Breast epithelium (tissue), 4 donors: ENCODE data around the gene SYNDIG1. TPM values are rescaled to one million over a fixed set of nuclear protein-coding genes. Genes with fewer than 3 reads are reported as not detected.
A peak's percentile ranks its signal among the peaks of the same experiment; 100 is the strongest.

ENCODE experiments used
- DNase-seq, 2 donors: peaks; one replicate each; pipeline ENCODE4 v3.0.0-alpha.2; 2019; ENCODE audit warnings: low spot score in 2 of 2
- H3K27ac ChIP-seq, 2 donors: fragments of 200-600 bp; sonication (generic) in 1 of 2; one replicate each; pipeline ENCODE4 v1.5.1; 2016 to 2019; ENCODE audit warnings: mild to moderate bottlenecking in 1 of 2
- H3K27me3 ChIP-seq, 2 donors: fragments of 200-600 bp; sonication (generic) in 1 of 2; one replicate each; pipeline versions ENCODE4 v1.5.1 to v1.6.0; 2017 to 2019; ENCODE audit warnings: control low read depth in 1 of 2, mild to moderate bottlenecking in 1 of 2
- H3K36me3 ChIP-seq: fragments of 200-600 bp; one replicate; pipeline ENCODE4 v1.5.1; 2019
- H3K4me1 ChIP-seq, 2 donors: fragments of 200-600 bp; sonication (generic); one replicate each; pipeline ENCODE4 v1.5.1; 2016 to 2019; ENCODE audit warnings: control low read depth in 1 of 2
- H3K4me3 ChIP-seq, 3 donors: fragments of 200-600 bp; sonication (generic); 1 replicate in 2 of 3; 2 replicates in 1 of 3; pipeline ENCODE4 v1.5.1; 2016 to 2019; ENCODE audit warnings: mild to moderate bottlenecking in 3 of 3, moderate library complexity in 2 of 3
- H3K9me3 ChIP-seq, 2 donors: fragments of 200-600 bp; sonication (generic) in 1 of 2; one replicate each; pipeline ENCODE4 v1.5.1; 2016 to 2019; ENCODE audit warnings: control low read depth in 1 of 2
- POLR2A ChIP-seq: fragments of 450-650 bp; IDR thresholded peaks from one replicate; pipeline ENCODE4 v1.6.1; 2016; ENCODE audit warnings: antibody characterized with exemption, mild to moderate bottlenecking, moderate library complexity
- POLR2AphosphoS5 ChIP-seq, 3 donors: sonication (generic); formaldehyde crosslinking; IDR thresholded peaks; one replicate each; pipeline ENCODE4 v1.6.1; 2017; ENCODE audit warnings: antibody characterized with exemption in 3 of 3
- intact Hi-C: fragments of 100-400 bp; cut with DNase I; formaldehyde crosslinking; loops from one replicate; pipeline ENCODE4 v1.15.1; 2023; ENCODE audit warnings: low total_unique reads
- total RNA-seq, 3 donors: library from RNA; depleted of rRNA; stranded (reverse); fragments of >200 nt; gene quantifications; one replicate each; pipeline ENCODE4 v1.1.0, GENCODE V29; 2016
- TF ChIP-seq, protein P1 (sequence below), 3 donors: fragments of 450-650 bp; IDR thresholded peaks; one replicate each; pipeline ENCODE4 v1.5.1; 2016 to 2017; ENCODE audit warnings: antibody characterized with exemption in 3 of 3, mild to moderate bottlenecking in 3 of 3, moderate library complexity in 3 of 3

SYNDIG1 gene
- total RNA-seq, 3 donors from 2014 or later, result under 0.01 to 0.48 (median 0.15) TPM

DNA sequence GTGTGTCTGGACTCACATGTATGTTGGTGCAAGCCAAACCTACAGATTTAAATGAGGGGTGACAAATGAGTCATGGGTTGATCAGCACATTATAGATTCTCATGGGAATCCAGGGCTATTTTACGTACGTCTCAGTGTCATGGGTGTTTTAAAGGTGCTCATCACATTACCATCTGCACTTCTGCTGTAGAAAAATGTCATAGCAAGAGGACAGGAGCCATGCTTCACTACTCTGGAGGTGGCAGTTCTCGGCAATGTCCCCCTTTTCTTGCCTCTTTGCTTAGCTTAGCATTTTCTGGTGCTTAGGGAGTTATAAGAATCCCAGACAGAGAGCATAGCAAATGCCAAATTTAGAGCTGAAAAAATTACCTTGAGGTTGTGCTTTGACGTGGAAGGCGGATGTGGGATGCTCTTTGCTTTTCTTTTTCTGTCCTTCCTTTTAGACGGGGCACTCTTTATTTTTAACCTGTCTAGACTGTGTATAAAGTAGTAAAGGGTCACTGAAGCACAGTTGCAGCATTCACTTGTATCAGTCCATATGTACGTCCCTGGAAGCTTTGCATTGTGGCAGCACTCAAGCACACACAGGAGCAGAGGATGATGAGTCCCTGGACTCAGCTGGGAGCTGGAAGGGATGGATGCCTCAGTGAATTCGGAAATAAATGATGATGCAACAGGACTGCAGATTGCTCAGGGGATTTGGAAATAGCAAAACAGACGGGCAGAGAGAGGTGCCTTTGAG is 139.7 kb downstream of the SYNDIG1 start:
- H3K27ac ChIP-seq, result no peak overlapping the region
- H3K36me3 ChIP-seq, result no peaks in the 10 kb centered on the region
- no peaks in the 10 kb centered on the region for H3K4me1 ChIP-seq
- no peak overlapping the region for H3K4me3 ChIP-seq
- H3K9me3 ChIP-seq, result no peaks in the 10 kb centered on the region
- TF ChIP-seq, protein P1, sequence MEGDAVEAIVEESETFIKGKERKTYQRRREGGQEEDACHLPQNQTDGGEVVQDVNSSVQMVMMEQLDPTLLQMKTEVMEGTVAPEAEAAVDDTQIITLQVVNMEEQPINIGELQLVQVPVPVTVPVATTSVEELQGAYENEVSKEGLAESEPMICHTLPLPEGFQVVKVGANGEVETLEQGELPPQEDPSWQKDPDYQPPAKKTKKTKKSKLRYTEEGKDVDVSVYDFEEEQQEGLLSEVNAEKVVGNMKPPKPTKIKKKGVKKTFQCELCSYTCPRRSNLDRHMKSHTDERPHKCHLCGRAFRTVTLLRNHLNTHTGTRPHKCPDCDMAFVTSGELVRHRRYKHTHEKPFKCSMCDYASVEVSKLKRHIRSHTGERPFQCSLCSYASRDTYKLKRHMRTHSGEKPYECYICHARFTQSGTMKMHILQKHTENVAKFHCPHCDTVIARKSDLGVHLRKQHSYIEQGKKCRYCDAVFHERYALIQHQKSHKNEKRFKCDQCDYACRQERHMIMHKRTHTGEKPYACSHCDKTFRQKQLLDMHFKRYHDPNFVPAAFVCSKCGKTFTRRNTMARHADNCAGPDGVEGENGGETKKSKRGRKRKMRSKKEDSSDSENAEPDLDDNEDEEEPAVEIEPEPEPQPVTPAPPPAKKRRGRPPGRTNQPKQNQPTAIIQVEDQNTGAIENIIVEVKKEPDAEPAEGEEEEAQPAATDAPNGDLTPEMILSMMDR (IDR thresholded peaks at IDR 0.05), result no peak
- TF ChIP-seq POLR2AphosphoS5 (IDR thresholded peaks at IDR 0.05) (no peak), POLR2A (no peak)
- intact Hi-C loops, result no loop called here
- DNase-seq, result no peak
- H3K27me3 ChIP-seq, result peaks cover 0 to 9% of the 10 kb centered on the region in 2 donors

DNA sequence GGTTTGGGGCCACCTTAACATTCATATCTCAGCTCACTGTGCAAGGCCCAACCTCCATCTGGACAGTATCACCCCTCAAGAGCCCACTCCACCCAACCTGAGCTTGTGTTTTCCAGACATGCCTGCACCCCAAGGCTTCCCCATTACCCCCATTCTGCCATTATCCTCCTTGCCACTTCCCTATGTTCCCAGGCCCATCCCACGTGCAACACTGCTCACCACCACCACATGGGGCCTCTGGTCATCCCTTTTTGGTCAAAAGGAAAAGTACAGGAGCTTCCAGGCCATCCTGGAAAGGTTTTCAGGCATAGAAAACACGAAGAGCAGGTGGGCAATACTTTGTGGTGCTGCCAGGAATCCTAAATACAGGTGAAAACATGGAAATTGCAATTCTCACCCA is 140.3 kb downstream of the SYNDIG1 start:
- no peak for DNase-seq
- Histone ChIP-seq H3K4me1 (no peaks in the 10 kb centered on the region), H3K9me3 (no peaks in the 10 kb centered on the region), H3K4me3 (no peak overlapping the region), H3K36me3 (no peaks in the 10 kb centered on the region), H3K27me3 (peaks cover 0 to 9% of the 10 kb centered on the region in 2 donors), H3K27ac (no peak overlapping the region)
- intact Hi-C loops, result no loop called here
- TF ChIP-seq POLR2AphosphoS5 (IDR thresholded peaks at IDR 0.05), result no peak
- TF ChIP-seq, protein P1 (IDR thresholded peaks at IDR 0.05), result no peak
- TF ChIP-seq POLR2A, result no peak

DNA sequence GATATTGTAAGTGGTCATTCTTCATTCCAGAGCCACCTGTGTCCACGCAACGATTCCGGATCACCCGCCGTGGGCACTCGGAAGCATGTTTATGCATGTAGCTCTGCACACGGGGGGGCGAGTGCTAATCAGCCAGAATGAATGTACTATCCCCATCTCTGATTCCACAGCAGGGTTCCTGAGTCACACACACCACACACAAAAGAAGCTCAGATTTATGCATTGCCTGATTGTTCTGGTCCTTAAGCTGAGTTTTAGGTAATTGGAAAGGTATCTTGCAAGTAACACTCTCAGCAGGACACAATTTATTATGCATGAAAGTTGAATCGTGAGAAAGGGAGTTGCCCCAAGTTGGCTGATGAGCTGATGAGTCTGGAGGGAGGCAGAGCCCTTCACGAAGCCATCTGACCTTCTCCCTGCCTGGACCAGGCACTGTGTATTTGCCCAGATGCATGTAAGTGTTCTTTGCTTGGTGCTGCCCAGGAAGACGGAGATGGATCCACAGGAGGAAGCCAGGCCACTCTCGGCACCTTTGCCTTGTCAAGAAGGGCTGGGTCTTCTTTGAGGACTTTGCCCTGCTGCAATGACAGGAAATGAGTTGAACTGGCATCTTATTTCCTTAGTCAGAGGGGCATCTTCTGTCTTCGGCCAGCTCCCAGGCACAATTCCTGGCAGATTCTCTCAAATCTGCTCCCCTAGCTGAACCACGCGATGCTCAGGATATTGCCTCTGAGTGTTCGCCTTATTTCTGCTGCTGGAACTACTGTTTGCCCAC is 141.1 kb downstream of the SYNDIG1 start:
- H3K4me3 ChIP-seq, result no peak overlapping the region
- H3K27ac ChIP-seq, result no peak overlapping the region
- TF ChIP-seq, protein P1 (IDR thresholded peaks at IDR 0.05), result no peak
- H3K9me3 ChIP-seq, result no peaks in the 10 kb centered on the region
- H3K36me3 ChIP-seq, result no peaks in the 10 kb centered on the region
- H3K4me1 ChIP-seq, result no peaks in the 10 kb centered on the region
- DNase-seq, result peak in 1 of 2 donors; percentile 36
- peaks cover 0 to 9% of the 10 kb centered on the region in 2 donors for H3K27me3 ChIP-seq
- intact Hi-C loops, result no loop called here

DNA sequence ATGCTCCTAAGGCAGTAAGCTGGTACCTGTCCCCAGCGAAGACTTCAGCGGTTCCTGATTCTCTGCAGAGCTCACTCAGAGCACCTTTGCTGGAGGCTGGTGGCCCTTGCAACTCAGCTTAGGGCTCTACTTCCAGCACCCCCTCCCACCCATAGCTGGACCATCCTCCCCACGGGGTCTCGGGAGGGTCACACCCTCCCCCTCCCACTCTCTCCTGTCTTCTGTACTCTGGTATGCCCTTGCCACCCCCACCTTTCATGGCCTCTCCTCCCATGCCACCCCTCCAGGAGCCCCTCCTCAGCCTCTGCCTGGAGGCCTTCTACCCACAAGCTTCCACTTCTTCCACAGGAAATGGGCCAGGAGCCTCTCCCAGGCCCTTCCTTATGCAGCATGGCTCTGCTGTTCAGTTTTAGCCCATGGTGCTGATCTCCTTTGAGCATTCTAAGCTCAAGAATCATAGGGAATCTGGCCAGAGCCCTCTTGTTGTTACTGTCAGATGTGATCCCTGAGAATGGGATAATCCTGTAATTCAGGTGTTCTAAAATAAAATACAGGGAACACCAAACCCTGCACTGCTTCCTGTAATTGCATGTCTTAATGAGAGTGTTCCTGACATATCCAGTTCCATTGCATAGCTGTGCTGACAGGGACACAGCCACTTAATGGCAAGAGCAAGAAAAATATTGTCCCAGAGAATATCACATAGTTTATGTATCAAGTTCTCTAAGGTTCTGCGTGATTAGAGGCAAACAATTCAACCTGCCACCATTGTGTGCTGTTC is 142.1 kb downstream of the SYNDIG1 start:
- H3K4me3 ChIP-seq, result no peak overlapping the region
- no peak for DNase-seq
- no peaks in the 10 kb centered on the region for H3K36me3 ChIP-seq
- intact Hi-C loops, result no loop called here
- H3K9me3 ChIP-seq, result no peaks in the 10 kb centered on the region
- H3K4me1 ChIP-seq, result no peaks in the 10 kb centered on the region
- no peak overlapping the region for H3K27ac ChIP-seq
- TF ChIP-seq, protein P1 (IDR thresholded peaks at IDR 0.05), result no peak
- TF ChIP-seq POLR2A, result no peak
- H3K27me3 ChIP-seq, result peaks cover 0 to 12% of the 10 kb centered on the region in 2 donors
